ENCODE data around the gene SMAD1.
A peak's percentile ranks its signal among the peaks of the same experiment; 100 is the strongest.

SMAD1 gene

GRCh38 chr4:145473203-145473602 is 8.4 kb upstream of the SMAD1 start:
- Histone ChIP-seq H3K9ac (ENCODE audit: low read depth, low read length, poor library complexity, severe bottlenecking) (no peak overlapping the region), H3K27me3 (ENCODE audit: insufficient read depth, low read length, poor library complexity, severe bottlenecking) (no peaks in the 10 kb centered on the region), H3K4me1 (ENCODE audit: insufficient read depth, low read length, poor library complexity, severe bottlenecking) (no peaks in the 10 kb centered on the region), H3K9me2 (replicated peaks; ENCODE audit: low read depth, low read length) (no peaks in the 10 kb centered on the region), H3K4me3 (ENCODE audit: low read length, poor library complexity, severe bottlenecking) (no peak overlapping the region), H4K20me1 (ENCODE audit: insufficient read depth, low read length, poor library complexity, severe bottlenecking) (no peaks in the 10 kb centered on the region), H3K9me3 (ENCODE audit: insufficient read depth, low read depth, low read length) (peaks cover 8% of the 10 kb centered on the region; the same call in 1 of the 2 replicates), H3F3A (ENCODE audit: low read depth) (no peaks in the 10 kb centered on the region), H2AFZ (ENCODE audit: low read length) (no peak overlapping the region), H3K36me3 (ENCODE audit: insufficient read depth, low read length) (no peaks in the 10 kb centered on the region), H3K79me2 (ENCODE audit: insufficient read depth, low read length) (no peaks in the 10 kb centered on the region), H3K4me2 (ENCODE audit: low read depth, low read length, poor library complexity, severe bottlenecking) (no peak overlapping the region)
- TF ChIP-seq CTCF (conservative IDR thresholded peaks at IDR 0.05; ENCODE audit: low read length): no peak
- no peak for TF ChIP-seq EZH2phosphoT487 (IDR thresholded peaks at IDR 0.05; ENCODE audit: borderline replicate concordance)

GRCh38 chr4:145480257-145480656 is 1.4 kb upstream of the SMAD1 start:
- H3K9ac ChIP-seq (ENCODE audit: low read depth, low read length, poor library complexity, severe bottlenecking): no peak overlapping the region
- H3K27me3 ChIP-seq (ENCODE audit: insufficient read depth, low read length, poor library complexity, severe bottlenecking): no peaks in the 10 kb centered on the region
- peak overlapping the region; percentile 83 for H3K4me3 ChIP-seq (ENCODE audit: low read length, poor library complexity, severe bottlenecking)
- no peaks in the 10 kb centered on the region for H3F3A ChIP-seq (ENCODE audit: low read depth)
- no peak overlapping the region for H2AFZ ChIP-seq (ENCODE audit: low read length)
- H4K20me1 ChIP-seq (ENCODE audit: insufficient read depth, low read length, poor library complexity, severe bottlenecking): peaks cover 3% of the 10 kb centered on the region
- peaks cover 41% of the 10 kb centered on the region for H3K79me2 ChIP-seq (ENCODE audit: insufficient read depth, low read length)
- no peak overlapping the region for H3K4me2 ChIP-seq (ENCODE audit: low read depth, low read length, poor library complexity, severe bottlenecking)
- no peaks in the 10 kb centered on the region for H3K9me2 ChIP-seq (replicated peaks; ENCODE audit: low read depth, low read length)
- no peak for TF ChIP-seq CTCF (conservative IDR thresholded peaks at IDR 0.05; ENCODE audit: low read length)
- TF ChIP-seq EZH2phosphoT487 (IDR thresholded peaks at IDR 0.05; ENCODE audit: borderline replicate concordance): no peak
- H3K9me3 ChIP-seq (ENCODE audit: insufficient read depth, low read depth, low read length): no peaks in the 10 kb centered on the region
- H3K4me1 ChIP-seq (ENCODE audit: insufficient read depth, low read length, poor library complexity, severe bottlenecking): peaks cover 28% of the 10 kb centered on the region
- no peaks in the 10 kb centered on the region for H3K36me3 ChIP-seq (ENCODE audit: insufficient read depth, low read length)

- H3K4me2 ChIP-seq (ENCODE audit: low read depth, low read length, poor library complexity, severe bottlenecking): peak overlapping the region; percentile 88
- H3K9me3 ChIP-seq (ENCODE audit: insufficient read depth, low read depth, low read length): no peaks in the 10 kb centered on the region
- H3F3A ChIP-seq (ENCODE audit: low read depth): no peaks in the 10 kb centered on the region
- peak overlapping the region; percentile 95 for H2AFZ ChIP-seq (ENCODE audit: low read length)
- H3K9me2 ChIP-seq (replicated peaks; ENCODE audit: low read depth, low read length): no peaks in the 10 kb centered on the region
- peaks cover 43% of the 10 kb centered on the region for H3K4me1 ChIP-seq (ENCODE audit: insufficient read depth, low read length, poor library complexity, severe bottlenecking)
- H3K9ac ChIP-seq (ENCODE audit: low read depth, low read length, poor library complexity, severe bottlenecking): peak overlapping the region; percentile 78
- TF ChIP-seq CTCF (conservative IDR thresholded peaks at IDR 0.05; ENCODE audit: low read length) (no peak), EZH2phosphoT487 (IDR thresholded peaks at IDR 0.05; ENCODE audit: borderline replicate concordance) (no peak)
- H4K20me1 ChIP-seq (ENCODE audit: insufficient read depth, low read length, poor library complexity, severe bottlenecking): peaks cover 12% of the 10 kb centered on the region
- peaks cover 57% of the 10 kb centered on the region for H3K79me2 ChIP-seq (ENCODE audit: insufficient read depth, low read length)
- H3K27me3 ChIP-seq (ENCODE audit: insufficient read depth, low read length, poor library complexity, severe bottlenecking): no peaks in the 10 kb centered on the region
- peak overlapping the region; percentile 83 for H3K4me3 ChIP-seq (ENCODE audit: low read length, poor library complexity, severe bottlenecking)
- H3K36me3 ChIP-seq (ENCODE audit: insufficient read depth, low read length): no peaks in the 10 kb centered on the region
Observed at GRCh38 chr4:145481942-145482208, 222 bp downstream of the SMAD1 start.
